Muscle layer of colon (tissue), 2 donors: ENCODE measurements around the gene CAB39.

Source experiments
- H3K27ac ChIP-seq: one replicate; pipeline ENCODE4 v1.7.0; 2013; ENCODE audit warnings: low read depth, mild to moderate bottlenecking, low read length, moderate library complexity
- H3K27me3 ChIP-seq, 2 donors: one replicate each; pipeline ENCODE4 v1.7.0; 2013; ENCODE audit warnings: low read length in 2 of 2, mild to moderate bottlenecking in 2 of 2; ENCODE audit not compliant: insufficient read depth in 2 of 2, control insufficient read depth in 1 of 2
- H3K36me3 ChIP-seq: one replicate; pipeline ENCODE4 v1.7.0; 2013; ENCODE audit warnings: mild to moderate bottlenecking, low read length; ENCODE audit not compliant: insufficient read depth
- H3K4me1 ChIP-seq: one replicate; pipeline ENCODE4 v1.7.0; 2013; ENCODE audit warnings: mild to moderate bottlenecking, low read length; ENCODE audit not compliant: insufficient read depth
- H3K4me3 ChIP-seq, 2 donors: one replicate each; pipeline ENCODE4 v1.7.0; 2013; ENCODE audit warnings: low read length in 2 of 2, low read depth in 1 of 2, mild to moderate bottlenecking in 1 of 2, moderate library complexity in 1 of 2
- H3K9ac ChIP-seq: one replicate; pipeline ENCODE4 v1.7.0; 2013; ENCODE audit warnings: low read length
- H3K9me3 ChIP-seq: one replicate; pipeline ENCODE4 v1.7.0; 2013; ENCODE audit warnings: mild to moderate bottlenecking, low read length
- donor health status: abdominal sarcoma.
- donor health status: Adenocarcinoma of cecum.

The CAB39 gene

DNA sequence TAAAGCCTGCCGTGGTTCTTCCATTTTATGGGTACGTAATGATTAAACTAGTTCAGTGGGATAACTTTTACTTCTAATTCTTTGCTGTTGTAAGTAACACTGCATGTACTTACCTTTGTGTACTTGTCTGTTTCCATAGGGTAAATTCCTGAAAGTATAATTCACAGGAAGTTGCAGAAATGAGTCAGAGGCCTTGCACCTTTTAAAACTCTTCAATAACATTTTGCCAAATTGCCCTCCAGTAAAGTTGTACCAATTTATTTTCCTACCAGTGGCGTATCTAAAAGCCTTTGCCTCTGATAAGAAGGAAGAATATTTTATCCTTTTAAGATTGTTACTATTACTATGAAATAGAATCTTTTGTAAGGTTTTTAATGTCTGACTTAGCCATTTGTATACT, 65.1 kb downstream of the CAB39 start:
- Histone ChIP-seq H3K27me3 (no peaks in the 10 kb centered on the region), H3K36me3 (no peaks in the 10 kb centered on the region), H3K9me3 (no peaks in the 10 kb centered on the region), H3K4me1 (peaks cover 31% of the 10 kb centered on the region), H3K4me3 (no peak overlapping the region), H3K9ac (no peak overlapping the region), H3K27ac (no peak overlapping the region)

DNA sequence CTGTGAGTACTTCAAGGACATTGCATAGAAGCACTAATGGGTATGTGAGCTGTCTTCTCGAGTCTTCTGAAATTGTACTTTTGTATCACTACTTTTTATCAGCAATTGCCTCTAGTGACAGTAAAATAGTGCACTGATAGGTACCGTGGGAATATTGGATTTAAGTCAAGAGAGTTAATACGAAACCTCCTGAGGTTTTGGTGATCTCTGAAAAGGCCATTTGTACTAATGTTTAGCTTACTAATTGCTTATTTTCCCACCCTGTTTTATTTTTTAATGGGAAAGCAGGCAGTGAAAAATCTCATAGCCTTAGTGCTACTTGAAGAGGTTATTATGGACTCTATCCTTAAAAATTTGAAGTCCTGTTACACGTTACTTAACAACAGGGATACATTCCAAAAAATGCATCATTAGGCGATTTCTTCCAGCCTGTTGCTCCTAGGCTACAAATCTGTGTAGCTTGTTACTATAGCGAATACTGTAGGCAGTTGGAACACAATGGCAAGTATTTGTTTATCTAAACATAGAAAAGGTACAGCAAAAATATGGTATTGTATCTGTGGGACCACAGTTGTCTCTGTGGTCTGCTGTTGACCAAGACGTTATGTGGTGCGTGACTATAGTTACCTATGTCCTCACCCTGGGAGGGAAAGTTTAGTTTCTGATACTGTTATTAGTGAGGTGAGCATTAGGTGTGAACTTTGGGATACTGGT, 65.9 kb downstream of the CAB39 start:
- no peaks in the 10 kb centered on the region for H3K9me3 ChIP-seq
- no peak overlapping the region for H3K9ac ChIP-seq
- no peak overlapping the region for H3K4me3 ChIP-seq
- H3K36me3 ChIP-seq: no peaks in the 10 kb centered on the region
- no peaks in the 10 kb centered on the region for H3K27me3 ChIP-seq
- peaks cover 31% of the 10 kb centered on the region for H3K4me1 ChIP-seq
- H3K27ac ChIP-seq: peak overlapping the region; percentile 46

DNA sequence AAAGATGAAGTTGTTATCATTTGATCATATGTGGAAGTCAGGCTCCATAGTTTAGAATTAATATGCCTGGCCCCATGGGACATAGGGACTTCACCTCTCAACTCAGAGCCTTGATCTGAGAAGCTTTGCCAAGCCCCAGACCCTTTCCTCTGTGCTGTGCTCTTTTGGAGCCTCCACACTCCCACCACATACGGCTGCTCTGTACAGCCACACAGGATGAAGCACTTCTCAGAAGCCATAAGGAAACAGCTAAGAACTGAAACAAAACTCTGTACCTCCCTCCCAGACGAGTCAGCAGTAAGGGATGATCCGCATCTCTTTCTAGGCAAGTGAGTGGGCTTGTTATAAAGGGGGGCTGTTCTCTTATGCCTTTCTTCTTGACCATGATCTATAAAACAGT, 66.5 kb downstream of the CAB39 start:
- Histone ChIP-seq H3K9me3 (no peaks in the 10 kb centered on the region), H3K4me1 (peaks cover 27% of the 10 kb centered on the region), H3K9ac (no peak overlapping the region), H3K27ac (no peak overlapping the region), H3K36me3 (no peaks in the 10 kb centered on the region), H3K4me3 (no peak overlapping the region), H3K27me3 (no peaks in the 10 kb centered on the region)

DNA sequence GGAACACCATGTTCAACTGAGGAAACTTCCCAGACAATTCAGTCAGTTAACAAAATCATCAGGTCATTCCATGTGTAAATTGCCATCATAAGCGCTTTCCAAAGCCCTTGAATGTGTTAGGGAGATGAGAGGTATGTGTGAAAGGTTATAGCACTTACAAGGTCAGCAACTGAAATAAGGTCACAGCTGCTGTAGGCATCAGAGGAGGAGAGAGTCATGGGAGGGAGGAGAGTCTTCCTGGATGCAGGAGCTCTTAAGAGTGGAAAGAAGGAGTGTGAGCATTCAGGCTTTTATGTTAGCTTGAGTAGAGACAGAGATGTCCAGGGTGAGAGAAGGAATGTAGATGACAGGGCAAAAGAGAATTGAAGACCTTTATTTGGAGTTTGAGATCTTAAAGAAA, 67.0 kb downstream of the CAB39 start:
- no peak overlapping the region for H3K4me3 ChIP-seq
- no peaks in the 10 kb centered on the region for H3K9me3 ChIP-seq
- no peak overlapping the region for H3K27ac ChIP-seq
- peaks cover 23% of the 10 kb centered on the region for H3K4me1 ChIP-seq
- no peaks in the 10 kb centered on the region for H3K36me3 ChIP-seq
- H3K27me3 ChIP-seq: no peaks in the 10 kb centered on the region
- H3K9ac ChIP-seq: no peak overlapping the region

DNA sequence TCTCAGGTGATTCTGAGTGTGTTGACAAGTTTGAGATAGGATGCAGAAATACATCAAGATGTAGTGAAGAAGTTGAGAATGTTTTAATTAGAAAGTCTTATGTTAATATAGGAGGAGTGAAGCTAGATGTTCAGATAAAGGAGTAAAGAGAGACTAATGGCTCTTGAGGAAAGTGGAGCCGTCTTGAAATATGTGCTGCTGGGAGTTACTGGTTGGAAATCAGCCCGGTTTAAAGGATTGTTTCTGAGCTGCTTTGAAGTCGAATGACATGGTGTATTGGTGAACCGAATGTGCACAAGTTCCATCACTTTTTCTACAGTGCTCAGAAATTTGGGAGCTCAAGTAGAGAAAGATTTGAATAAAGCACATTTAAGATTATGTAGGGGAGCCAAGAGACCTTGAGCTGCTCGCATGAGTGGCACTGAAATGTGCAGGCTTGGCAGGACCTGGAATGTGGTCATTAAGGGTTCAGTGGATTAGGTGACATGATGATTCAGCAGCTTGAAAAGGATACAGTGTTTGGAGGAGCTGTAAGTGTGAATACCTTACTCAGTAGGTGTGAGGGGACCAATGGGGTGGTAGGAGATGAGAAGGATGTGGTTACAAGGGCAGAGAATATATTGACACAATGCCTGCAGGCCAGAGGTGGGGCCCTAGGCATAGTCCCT, 68.6 kb downstream of the CAB39 start:
- Histone ChIP-seq H3K36me3 (no peaks in the 10 kb centered on the region), H3K27me3 (no peaks in the 10 kb centered on the region), H3K27ac (no peak overlapping the region), H3K9me3 (no peaks in the 10 kb centered on the region), H3K4me3 (no peak overlapping the region), H3K4me1 (peaks cover 20% of the 10 kb centered on the region), H3K9ac (no peak overlapping the region)

DNA sequence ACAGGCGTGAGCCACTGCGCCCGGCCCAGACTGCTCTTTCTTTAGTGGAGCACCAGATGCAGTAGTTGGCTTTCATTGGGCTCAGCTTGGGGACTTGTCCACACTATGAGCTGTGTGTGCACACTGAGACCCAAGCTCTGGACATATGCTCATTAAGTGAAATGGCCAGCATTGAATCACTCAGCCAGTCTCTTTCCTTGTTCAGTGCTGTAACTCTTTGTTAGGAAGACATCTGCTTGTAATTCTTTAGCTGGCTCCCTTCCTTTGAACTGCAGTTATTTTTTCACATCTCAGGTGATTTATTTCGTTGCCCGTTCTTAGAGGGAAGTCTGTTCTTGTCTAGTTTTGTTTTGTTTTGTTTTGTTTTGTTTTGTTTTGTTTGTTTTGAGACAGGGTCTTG, 70.5 kb downstream of the CAB39 start:
- no peaks in the 10 kb centered on the region for H3K27me3 ChIP-seq
- no peaks in the 10 kb centered on the region for H3K36me3 ChIP-seq

DNA sequence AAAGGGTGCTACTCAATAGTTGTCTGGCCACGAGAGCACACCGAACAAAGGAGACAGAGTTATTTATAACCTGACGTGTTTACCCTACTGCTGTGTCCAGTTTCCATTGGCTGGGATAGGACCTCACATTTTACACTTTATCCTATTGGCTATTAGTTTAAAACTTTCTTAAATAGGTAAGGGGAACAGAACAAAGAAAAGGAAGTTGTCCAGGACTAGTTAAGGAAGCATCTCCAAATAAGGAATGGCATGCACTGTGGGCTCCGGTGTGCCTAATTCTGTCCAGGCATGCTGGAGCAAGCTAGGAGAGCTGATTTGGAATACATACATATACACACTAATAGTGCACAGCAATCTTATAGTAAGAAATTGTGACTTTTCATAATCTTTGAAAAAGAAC, 72.2 kb downstream of the CAB39 start:
- no peaks in the 10 kb centered on the region for H3K9me3 ChIP-seq
- H3K36me3 ChIP-seq: no peaks in the 10 kb centered on the region
- no peak overlapping the region for H3K27ac ChIP-seq
- H3K27me3 ChIP-seq: no peaks in the 10 kb centered on the region
- no peaks in the 10 kb centered on the region for H3K4me1 ChIP-seq
- no peak overlapping the region for H3K9ac ChIP-seq
- no peak overlapping the region for H3K4me3 ChIP-seq

More for the DNA sequence above, 70.5 kb downstream of the CAB39 start:
- no peaks in the 10 kb centered on the region for H3K9me3 ChIP-seq
- no peak overlapping the region for H3K4me3 ChIP-seq
- H3K4me1 ChIP-seq: peaks cover 13% of the 10 kb centered on the region
- no peak overlapping the region for H3K9ac ChIP-seq
- H3K27ac ChIP-seq: no peak overlapping the region

DNA sequence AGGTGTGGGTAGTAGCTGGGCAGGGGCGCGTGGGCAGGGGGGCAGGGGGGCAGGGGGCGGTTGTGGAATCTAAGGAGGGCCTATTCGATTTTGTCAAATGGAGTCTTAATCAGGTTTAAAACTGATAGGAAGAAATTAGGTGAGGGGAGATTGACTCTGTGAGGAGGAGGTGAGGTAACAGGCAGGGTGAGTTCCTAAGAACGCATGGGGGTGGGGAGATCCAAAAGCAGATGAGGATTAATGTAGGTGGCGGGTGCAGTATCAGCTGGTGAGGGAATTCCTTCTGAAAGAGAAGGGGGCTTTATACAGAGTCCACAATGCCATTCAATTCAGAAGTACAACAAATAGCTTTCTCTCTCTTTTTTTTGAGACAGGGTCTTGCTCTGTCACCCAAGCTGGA, 72.7 kb downstream of the CAB39 start:
- Histone ChIP-seq H3K36me3 (peaks cover 2% of the 10 kb centered on the region), H3K4me3 (no peak overlapping the region), H3K9ac (no peak overlapping the region), H3K9me3 (no peaks in the 10 kb centered on the region), H3K27ac (no peak overlapping the region), H3K4me1 (peaks cover under 1% of the 10 kb centered on the region), H3K27me3 (no peaks in the 10 kb centered on the region)

DNA sequence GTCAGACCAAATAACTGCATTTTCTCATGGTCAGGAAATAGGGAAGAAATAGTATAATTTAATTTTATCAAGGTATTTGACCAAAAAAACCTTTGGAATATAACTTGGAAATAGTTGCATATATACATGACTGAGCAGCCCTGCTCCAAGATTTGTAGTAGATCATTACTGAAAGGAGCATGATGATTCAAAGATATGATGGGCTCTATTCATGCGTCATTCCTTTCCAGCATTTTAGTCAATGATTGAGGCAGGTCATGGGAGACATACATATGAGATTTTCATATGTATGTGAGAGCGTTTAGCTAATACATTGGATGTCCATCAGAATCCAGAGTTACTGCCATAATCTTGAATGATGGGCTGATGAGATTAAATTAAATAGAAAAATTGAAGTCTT, 74.5 kb downstream of the CAB39 start:
- no peaks in the 10 kb centered on the region for H3K9me3 ChIP-seq
- no peak overlapping the region for H3K27ac ChIP-seq
- H3K4me3 ChIP-seq: no peak overlapping the region
- H3K9ac ChIP-seq: no peak overlapping the region
- no peaks in the 10 kb centered on the region for H3K27me3 ChIP-seq
- H3K4me1 ChIP-seq: peaks cover 11% of the 10 kb centered on the region
- peaks cover 6% of the 10 kb centered on the region for H3K36me3 ChIP-seq

DNA sequence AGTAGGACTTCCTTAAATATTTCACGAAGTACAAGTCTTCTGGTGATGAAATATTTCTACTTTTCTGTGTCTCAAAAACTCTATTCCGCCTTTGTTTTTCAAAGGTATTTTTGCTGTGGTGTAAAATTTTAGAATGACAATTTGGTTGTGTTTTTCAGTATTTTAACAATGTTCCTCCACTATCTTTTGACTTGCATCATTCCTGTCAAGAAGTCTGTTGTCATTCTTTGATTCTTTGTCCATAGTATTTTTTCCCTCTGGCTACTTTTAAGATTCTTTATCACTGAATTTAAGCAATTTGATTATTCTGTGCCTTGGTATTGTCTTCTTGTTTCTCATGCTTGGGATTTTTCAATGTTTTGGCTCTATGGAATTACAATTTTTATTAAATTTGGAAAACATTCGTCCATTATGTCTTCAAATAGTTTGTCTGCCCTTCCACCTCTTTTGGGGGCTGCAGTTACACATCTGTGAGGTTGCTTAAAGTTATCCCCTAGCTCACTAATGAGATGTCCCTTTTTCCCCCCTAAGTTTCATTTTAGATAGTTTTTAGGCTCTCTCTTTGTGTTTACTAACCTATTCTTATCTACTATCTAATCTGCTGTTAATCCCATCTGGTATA, 76.0 kb downstream of the CAB39 start:
- H3K4me1 ChIP-seq: peaks cover 18% of the 10 kb centered on the region
- H3K9ac ChIP-seq: no peak overlapping the region
- no peaks in the 10 kb centered on the region for H3K9me3 ChIP-seq
- H3K27me3 ChIP-seq: no peaks in the 10 kb centered on the region
- H3K4me3 ChIP-seq: no peak overlapping the region
- H3K36me3 ChIP-seq: peaks cover 6% of the 10 kb centered on the region
- H3K27ac ChIP-seq: no peak overlapping the region

DNA sequence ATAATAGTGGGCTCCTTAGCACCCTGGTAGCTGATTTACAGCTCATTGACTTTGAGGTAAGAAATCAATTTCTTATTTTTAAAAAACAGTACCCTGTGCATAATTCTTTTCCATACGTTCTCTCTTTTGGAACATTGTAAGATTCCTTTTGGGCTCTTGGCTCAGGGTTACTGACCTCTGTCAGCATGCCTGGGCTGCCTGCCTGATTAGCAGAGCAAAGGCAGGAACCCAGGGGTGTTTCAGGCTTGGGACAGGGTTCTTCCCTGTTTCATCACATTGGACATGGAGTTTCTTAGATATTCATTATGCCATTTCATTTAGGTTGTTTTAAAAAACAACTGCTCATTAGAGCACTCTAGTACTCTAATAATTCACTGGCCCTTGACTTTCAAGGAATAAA, 78.3 kb downstream of the CAB39 start:
- Histone ChIP-seq H3K36me3 (peaks cover 6% of the 10 kb centered on the region), H3K4me1 (peaks cover 32% of the 10 kb centered on the region), H3K27ac (no peak overlapping the region)

More for the DNA sequence above, 78.3 kb downstream of the CAB39 start:
- no peaks in the 10 kb centered on the region for H3K9me3 ChIP-seq
- no peak overlapping the region for H3K4me3 ChIP-seq
- no peaks in the 10 kb centered on the region for H3K27me3 ChIP-seq
- no peak overlapping the region for H3K9ac ChIP-seq
